HEK293 (cell line): Measurements from ENCODE around the gene THSD7A.

ENCODE experiments used
- ZNF292 ChIP-seq: fragments of 450-650 bp; formaldehyde crosslinking; IDR thresholded peaks from 2 replicates; pipeline ENCODE4 v1.5.1; 2016; ENCODE audit warnings: low read depth, missing biosample characterization, missing genetic modification characterization, borderline replicate concordance
- ZNF335 ChIP-seq: fragments of 450-650 bp; formaldehyde crosslinking; conservative IDR thresholded peaks from 2 replicates; pipeline ENCODE4 v1.5.1; 2016; ENCODE audit warnings: missing biosample characterization, missing genetic modification characterization
- ZNF398 ChIP-seq: fragments of 450-650 bp; formaldehyde crosslinking; IDR thresholded peaks from 2 replicates; pipeline ENCODE4 v1.5.1; 2017; ENCODE audit warnings: missing biosample characterization, missing genetic modification characterization
- ZNF830 ChIP-seq: fragments of 450-650 bp; IDR thresholded peaks from 2 replicates; pipeline ENCODE4 v1.5.0; 2018; ENCODE audit warnings: missing biosample characterization, missing genetic modification characterization, low read depth, mild to moderate bottlenecking, moderate library complexity

GRCh38 chr7:11841657-11842056, 9.7 kb upstream of the THSD7A start:
- TF ChIP-seq ZNF830 (tag by site-specific recombination): no peak
- no peak for TF ChIP-seq ZNF398 (tag by site-specific recombination)
- no peak for TF ChIP-seq ZNF335 (tag by site-specific recombination)
- no peak for TF ChIP-seq ZNF292 (tag by site-specific recombination)
